Muscle layer of colon (tissue), 2 donors: ENCODE measurements around the gene RIMKLB.
"Not testable (repeated sequence)": the region's sequence is repeated elsewhere in the genome, so short reads cannot be mapped to it uniquely, and the experiment has no call there.

ENCODE experiments used
- H3K27ac ChIP-seq: one replicate; pipeline ENCODE4 v1.7.0; 2013; ENCODE audit warnings: low read depth, mild to moderate bottlenecking, low read length, moderate library complexity
- H3K27me3 ChIP-seq, 2 donors: one replicate each; pipeline ENCODE4 v1.7.0; 2013; ENCODE audit warnings: low read length in 2 of 2, mild to moderate bottlenecking in 2 of 2; ENCODE audit not compliant: insufficient read depth in 2 of 2, control insufficient read depth in 1 of 2
- H3K36me3 ChIP-seq: one replicate; pipeline ENCODE4 v1.7.0; 2013; ENCODE audit warnings: mild to moderate bottlenecking, low read length; ENCODE audit not compliant: insufficient read depth
- H3K4me1 ChIP-seq: one replicate; pipeline ENCODE4 v1.7.0; 2013; ENCODE audit warnings: mild to moderate bottlenecking, low read length; ENCODE audit not compliant: insufficient read depth
- H3K4me3 ChIP-seq, 2 donors: one replicate each; pipeline ENCODE4 v1.7.0; 2013; ENCODE audit warnings: low read length in 2 of 2, low read depth in 1 of 2, mild to moderate bottlenecking in 1 of 2, moderate library complexity in 1 of 2
- H3K9ac ChIP-seq: one replicate; pipeline ENCODE4 v1.7.0; 2013; ENCODE audit warnings: low read length
- H3K9me3 ChIP-seq: one replicate; pipeline ENCODE4 v1.7.0; 2013; ENCODE audit warnings: mild to moderate bottlenecking, low read length
- donor health status: abdominal sarcoma.
- donor health status: Adenocarcinoma of cecum.

RIMKLB gene

DNA sequence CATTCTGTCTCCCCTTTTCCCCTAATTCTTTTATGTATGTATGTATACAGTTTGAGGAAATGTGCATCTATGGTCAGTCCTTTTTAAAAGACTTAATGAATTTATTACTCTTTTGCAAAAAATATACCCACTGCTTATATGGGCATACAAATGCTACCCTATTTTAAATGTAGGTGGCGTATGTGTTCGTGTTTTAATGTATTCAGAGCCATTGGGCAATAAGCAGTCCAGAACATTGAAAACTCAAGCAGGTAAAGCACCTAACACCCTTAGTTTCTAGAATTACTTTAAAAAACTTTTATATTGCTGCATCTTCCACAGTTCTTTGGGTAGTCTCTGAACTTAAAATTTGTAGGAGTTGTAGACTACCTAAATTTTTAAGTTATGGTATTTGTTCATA, 82.1 kb downstream of the RIMKLB start:
- Histone ChIP-seq H3K27me3 (no peaks in the 10 kb centered on the region), H3K27ac (no peak overlapping the region), H3K9me3 (no peaks in the 10 kb centered on the region), H3K4me1 (peaks cover 5% of the 10 kb centered on the region), H3K36me3 (peaks cover 12% of the 10 kb centered on the region), H3K4me3 (no peak overlapping the region), H3K9ac (no peak overlapping the region)

DNA sequence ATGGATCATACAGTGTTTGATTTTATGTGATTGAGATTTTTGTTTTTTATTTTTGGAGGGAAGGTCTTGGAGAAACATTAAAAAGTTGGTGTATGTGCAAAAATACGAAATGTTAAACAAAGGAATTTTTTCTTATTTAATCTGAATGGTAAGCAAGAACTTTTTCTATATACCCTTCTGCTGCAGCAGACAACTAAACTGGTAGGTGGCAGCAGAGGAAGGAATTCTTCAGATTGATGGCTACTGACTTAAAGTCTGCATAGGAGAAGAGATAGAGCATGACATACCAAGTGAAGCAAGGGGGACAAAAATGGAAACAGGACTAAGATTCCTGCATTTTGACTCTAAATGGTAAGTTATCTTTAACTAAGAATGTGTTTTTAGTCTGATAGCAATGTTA, 82.6 kb downstream of the RIMKLB start:
- no peak overlapping the region for H3K4me3 ChIP-seq
- H3K27ac ChIP-seq = no peak overlapping the region
- H3K9me3 ChIP-seq = no peaks in the 10 kb centered on the region
- H3K27me3 ChIP-seq = no peaks in the 10 kb centered on the region
- peaks cover 5% of the 10 kb centered on the region for H3K4me1 ChIP-seq
- peaks cover 12% of the 10 kb centered on the region for H3K36me3 ChIP-seq
- no peak overlapping the region for H3K9ac ChIP-seq

DNA sequence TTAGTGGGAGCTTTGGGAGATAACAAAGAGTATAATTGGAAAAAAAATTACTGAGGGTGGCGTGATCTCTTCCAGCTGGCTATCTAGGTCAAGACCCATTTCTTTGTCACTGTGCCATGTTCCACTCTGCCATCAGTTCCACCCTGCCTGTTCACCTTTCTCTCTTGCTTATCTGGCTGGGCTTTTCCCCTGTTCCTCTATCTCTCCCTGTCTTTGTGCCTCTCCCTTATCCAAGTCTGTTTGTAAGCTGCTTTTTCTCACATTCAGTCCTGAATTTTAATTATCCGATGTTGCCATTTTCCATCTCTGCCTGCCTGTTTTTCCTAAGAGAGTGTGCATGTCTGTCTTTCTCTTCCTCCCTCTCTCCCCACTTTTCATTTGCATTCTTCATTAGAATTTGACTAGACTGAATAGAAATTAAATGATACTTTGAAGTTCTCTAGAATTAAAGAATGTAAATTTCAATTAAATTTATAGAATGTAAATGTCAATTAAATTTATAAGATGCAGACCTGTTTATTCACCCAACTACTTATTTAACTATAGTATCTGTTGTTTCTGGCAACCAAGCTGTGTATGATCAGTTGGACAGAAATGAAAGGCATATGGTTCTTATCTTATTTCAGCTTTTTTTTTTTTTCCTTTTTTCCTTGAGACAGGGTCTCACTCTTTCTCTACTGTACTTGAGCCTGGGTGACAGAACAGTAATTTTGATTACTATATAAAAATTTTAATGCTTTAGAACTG, 83.8 kb downstream of the RIMKLB start:
- Histone ChIP-seq H3K4me1 (peaks cover 5% of the 10 kb centered on the region), H3K9me3 (no peaks in the 10 kb centered on the region), H3K27me3 (no peaks in the 10 kb centered on the region), H3K36me3 (peaks cover 12% of the 10 kb centered on the region), H3K27ac (no peak overlapping the region), H3K4me3 (no peak overlapping the region), H3K9ac (no peak overlapping the region)

DNA sequence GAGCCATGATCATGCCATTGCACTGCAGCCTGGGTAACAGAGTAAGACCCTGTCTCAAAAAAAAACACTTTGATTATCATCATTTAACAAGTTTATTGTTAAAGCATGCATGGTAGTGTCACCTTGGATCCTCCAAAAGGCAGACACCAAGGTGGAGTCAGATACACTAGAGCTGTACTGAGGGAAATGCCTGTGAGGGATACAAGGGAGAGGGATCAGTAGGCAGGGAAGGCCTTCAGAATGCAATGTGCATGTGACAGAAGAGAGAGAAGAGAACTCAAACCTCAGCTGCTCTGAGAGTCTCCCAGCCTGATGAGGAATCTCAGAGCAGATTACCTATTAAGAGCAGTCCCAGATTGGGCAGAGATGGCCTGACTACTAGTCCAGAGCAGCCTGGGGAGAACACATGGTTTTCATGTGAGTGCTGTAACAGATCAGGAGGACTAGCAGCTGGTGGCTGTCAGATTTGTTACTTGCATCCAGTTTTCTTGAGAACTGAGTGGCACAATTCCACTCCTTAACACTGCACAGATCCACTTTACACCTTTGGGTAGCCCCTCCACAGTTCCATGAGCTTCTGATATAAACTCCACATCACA, 86.6 kb downstream of the RIMKLB start:
- no peak overlapping the region for H3K4me3 ChIP-seq
- H3K27ac ChIP-seq = no peak overlapping the region
- H3K9me3 ChIP-seq = no peaks in the 10 kb centered on the region
- peaks cover 8% of the 10 kb centered on the region for H3K36me3 ChIP-seq
- H3K27me3 ChIP-seq = no peaks in the 10 kb centered on the region
- H3K9ac ChIP-seq = no peak overlapping the region
- H3K4me1 ChIP-seq = peaks cover 5% of the 10 kb centered on the region

DNA sequence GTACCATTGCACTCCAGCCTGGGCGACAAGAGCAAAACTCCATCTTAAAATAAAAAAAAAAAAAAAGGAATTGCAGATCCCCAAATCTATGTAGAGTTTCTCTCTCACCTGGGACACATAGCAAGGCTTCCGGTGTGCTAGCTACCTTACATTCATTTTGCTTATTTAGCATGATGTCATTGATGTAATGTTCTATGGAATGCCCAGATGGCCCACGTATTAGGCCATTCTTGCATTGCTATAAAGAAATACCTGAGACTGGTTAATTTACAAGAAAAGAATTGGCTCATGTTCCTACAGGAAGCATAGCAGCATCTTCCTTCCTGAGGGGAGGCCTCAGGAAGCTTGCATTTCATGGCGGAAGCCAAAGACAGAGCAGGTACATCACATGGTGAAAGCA, 87.7 kb downstream of the RIMKLB start:
- Histone ChIP-seq H3K27ac (no peak overlapping the region), H3K4me1 (peaks cover 5% of the 10 kb centered on the region), H3K4me3 (no peak overlapping the region), H3K36me3 (peaks cover 8% of the 10 kb centered on the region), H3K27me3 (no peaks in the 10 kb centered on the region), H3K9ac (no peak overlapping the region), H3K9me3 (no peaks in the 10 kb centered on the region)

DNA sequence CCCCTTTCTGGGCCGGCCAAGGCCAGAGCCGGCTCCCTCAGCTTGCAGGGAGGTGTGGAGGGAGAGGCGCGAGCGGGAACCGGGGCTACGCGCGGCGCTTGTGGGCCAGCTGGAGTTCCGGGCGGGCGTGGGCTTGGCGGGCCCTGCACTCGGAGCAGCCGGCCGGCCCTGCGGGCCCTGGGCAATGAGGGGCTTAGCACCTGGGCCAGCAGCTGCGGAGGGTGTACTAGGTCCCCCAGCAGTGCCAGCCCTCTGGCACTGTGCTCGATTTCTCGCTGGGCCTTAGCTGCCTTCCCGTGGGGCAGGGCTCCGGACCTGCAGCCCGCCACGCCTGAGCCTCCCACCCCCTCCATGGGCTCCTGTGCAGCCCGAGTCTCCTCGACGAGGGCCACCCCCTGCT, 89.4 kb downstream of the RIMKLB start:
- not testable (repeated sequence) for H3K9me3 ChIP-seq, H3K4me1 ChIP-seq, H3K36me3 ChIP-seq, H3K27me3 ChIP-seq, H3K9ac ChIP-seq, H3K27ac ChIP-seq, H3K4me3 ChIP-seq

DNA sequence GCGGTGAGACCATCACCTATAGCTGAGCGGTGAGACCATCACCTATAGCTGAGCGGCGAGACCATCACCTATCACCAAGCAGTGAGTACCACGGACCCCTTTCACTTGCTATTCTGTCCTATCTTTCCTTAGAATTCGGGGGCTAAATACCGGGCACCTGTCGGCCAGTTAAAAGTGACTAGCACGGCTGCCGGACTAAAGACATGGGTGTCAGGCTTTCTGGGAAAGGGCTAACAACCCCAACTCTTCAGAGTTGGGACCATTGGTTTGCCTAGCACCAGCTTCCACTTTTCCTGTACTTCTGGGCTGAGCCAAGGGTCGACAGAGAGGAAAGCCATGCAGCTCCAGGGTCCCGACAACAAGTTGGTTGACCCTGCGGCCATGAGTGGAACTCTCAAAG, 90.9 kb downstream of the RIMKLB start:
- H3K4me3 ChIP-seq, H3K4me1 ChIP-seq: not testable (repeated sequence)

DNA sequence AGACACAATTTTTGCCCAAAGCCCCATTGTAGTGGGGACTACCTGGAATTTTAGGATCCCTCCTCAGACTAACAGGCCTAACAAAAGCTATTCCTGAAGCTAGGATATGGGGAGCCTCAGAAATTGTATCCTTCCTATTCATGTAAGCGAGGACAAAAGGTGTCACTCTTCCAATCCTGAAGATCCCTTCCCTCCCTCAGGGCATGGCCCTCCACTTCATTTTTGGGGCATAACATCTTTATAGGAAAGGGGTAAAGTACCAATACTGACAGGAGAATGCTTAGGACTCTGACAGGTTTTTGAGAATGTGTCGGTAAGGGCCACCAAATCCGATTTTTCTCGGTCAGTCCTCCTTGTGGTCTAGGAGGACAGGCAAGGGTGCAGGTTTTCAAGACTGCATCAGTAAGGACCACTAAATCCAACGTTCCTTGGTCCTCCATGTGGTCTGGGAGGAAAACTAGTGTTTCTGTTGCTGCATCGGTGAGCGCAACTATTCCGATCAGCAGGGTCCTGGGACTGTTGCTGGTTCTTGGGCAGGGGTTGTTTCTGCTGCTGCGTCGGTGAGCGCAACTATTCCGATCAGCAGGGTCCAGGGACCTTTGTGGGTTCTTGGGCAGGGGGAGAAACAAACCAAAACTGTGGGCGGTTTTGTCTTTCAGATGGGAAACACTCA, 91.7 kb downstream of the RIMKLB start:
- H3K27ac ChIP-seq, H3K4me3 ChIP-seq, H3K36me3 ChIP-seq, H3K27me3 ChIP-seq, H3K4me1 ChIP-seq, H3K9ac ChIP-seq, H3K9me3 ChIP-seq: not testable (repeated sequence)

More for the DNA sequence above, 90.9 kb downstream of the RIMKLB start:
- not testable (repeated sequence) for H3K9ac ChIP-seq, H3K9me3 ChIP-seq, H3K36me3 ChIP-seq, H3K27ac ChIP-seq, H3K27me3 ChIP-seq

DNA sequence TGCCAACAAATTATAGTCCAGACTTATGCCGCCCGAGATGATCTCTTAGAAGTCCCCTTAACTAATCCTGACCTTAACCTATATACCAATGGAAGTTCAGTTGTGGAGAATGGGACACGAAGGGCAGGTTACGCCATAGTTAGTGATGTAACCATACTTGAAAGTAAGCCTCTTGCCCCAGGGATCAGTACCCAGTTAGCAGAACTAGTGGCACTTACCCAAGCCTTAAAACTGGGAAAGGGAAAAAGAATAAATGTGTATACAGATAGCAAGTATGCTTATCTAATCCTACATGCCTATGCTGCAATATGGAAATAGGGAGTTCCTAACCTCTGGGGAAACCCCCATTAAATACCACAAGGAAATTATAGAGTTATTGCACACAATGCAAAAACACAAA, 95.4 kb downstream of the RIMKLB start:
- H3K9me3 ChIP-seq, H3K9ac ChIP-seq, H3K4me1 ChIP-seq, H3K4me3 ChIP-seq, H3K27ac ChIP-seq, H3K27me3 ChIP-seq, H3K36me3 ChIP-seq: not testable (repeated sequence)

DNA sequence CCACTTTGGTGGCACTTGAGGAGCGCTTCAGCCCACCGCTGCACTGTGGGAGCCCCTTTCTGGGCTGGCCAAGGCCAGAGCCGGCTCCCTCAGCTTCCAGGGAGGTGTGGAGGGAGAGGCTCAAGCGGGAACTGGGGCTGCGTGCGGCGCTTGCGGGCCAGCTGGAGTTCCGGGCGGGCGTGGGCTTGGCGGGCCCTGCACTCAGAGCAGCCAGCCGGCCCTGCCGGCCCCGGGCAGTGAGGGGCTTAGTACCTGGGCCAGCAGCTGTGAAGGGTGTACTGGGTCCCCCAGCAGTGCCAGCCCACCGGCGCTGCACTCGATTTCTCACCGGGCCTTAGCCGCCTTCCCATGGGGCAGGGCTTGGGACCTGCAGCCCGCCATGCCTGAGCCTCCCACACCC, 96.8 kb downstream of the RIMKLB start:
- H3K4me1 ChIP-seq, H3K36me3 ChIP-seq, H3K27ac ChIP-seq: not testable (repeated sequence)

DNA sequence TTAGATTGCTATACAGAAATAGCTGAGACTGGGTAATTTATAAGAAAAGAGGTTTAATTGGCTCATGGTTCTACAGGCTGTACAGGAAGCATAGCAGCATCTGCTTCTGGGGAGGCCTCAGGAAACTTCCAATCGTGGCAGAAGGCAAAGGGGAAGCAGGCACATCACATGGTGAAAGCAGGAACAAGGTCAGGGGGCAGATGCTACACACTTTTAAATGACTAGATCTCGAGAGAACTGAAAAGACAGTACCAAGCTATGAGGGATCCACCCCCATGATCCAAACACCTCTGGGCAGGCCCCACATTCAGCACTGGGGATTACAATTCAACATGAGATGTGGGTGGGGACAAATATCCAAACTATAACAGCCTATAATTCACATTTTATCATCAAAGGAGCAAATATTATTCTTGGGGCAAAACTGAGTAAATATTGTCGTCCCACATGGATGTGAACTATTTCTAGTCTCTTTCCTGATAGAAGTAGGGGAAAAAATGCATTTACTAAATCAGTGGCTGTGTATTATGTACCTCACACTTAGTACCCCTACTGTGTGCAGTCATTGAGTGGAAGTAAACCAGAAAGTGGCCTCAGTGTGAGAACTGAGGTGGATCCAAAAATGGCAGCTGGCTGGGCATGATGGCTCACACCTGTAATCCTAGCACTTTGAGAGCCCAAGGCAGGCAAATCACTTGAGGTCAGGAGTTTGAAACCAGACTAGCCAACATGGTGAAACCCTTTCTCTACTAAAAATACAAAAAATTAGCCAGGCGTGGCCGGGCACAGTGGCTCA, 99.2 kb downstream of the RIMKLB start:
- Histone ChIP-seq H3K27me3 (no peaks in the 10 kb centered on the region), H3K9me3 (no peaks in the 10 kb centered on the region), H3K4me3 (no peak overlapping the region), H3K9ac (no peak overlapping the region), H3K36me3 (no peaks in the 10 kb centered on the region), H3K4me1 (no peaks in the 10 kb centered on the region), H3K27ac (no peak overlapping the region)

More for the DNA sequence above, 96.8 kb downstream of the RIMKLB start:
- not testable (repeated sequence) for H3K4me3 ChIP-seq, H3K9ac ChIP-seq, H3K27me3 ChIP-seq, H3K9me3 ChIP-seq
